GM10266 (cell line): ENCODE results near the gene RAP1A.

Experiments used
- DNase-seq: peaks from one replicate; pipeline ENCODE4 v3.0.0; 2012; ENCODE audit errors: extremely low spot score
- TF ChIP-seq, protein P1 (sequence below): IDR thresholded peaks from 2 replicates; pipeline ENCODE4 v1.5.1; 2012; ENCODE audit warnings: mild to moderate bottlenecking, low read depth; ENCODE audit not compliant: control insufficient read depth, insufficient read depth; ENCODE audit errors: missing control alignments

RAP1A gene

GRCh38 chr1:111654839-111655238, 35.2 kb downstream of the RAP1A start:
- TF ChIP-seq, protein P1, sequence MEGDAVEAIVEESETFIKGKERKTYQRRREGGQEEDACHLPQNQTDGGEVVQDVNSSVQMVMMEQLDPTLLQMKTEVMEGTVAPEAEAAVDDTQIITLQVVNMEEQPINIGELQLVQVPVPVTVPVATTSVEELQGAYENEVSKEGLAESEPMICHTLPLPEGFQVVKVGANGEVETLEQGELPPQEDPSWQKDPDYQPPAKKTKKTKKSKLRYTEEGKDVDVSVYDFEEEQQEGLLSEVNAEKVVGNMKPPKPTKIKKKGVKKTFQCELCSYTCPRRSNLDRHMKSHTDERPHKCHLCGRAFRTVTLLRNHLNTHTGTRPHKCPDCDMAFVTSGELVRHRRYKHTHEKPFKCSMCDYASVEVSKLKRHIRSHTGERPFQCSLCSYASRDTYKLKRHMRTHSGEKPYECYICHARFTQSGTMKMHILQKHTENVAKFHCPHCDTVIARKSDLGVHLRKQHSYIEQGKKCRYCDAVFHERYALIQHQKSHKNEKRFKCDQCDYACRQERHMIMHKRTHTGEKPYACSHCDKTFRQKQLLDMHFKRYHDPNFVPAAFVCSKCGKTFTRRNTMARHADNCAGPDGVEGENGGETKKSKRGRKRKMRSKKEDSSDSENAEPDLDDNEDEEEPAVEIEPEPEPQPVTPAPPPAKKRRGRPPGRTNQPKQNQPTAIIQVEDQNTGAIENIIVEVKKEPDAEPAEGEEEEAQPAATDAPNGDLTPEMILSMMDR: no peak
- DNase-seq: no peak

DNA sequence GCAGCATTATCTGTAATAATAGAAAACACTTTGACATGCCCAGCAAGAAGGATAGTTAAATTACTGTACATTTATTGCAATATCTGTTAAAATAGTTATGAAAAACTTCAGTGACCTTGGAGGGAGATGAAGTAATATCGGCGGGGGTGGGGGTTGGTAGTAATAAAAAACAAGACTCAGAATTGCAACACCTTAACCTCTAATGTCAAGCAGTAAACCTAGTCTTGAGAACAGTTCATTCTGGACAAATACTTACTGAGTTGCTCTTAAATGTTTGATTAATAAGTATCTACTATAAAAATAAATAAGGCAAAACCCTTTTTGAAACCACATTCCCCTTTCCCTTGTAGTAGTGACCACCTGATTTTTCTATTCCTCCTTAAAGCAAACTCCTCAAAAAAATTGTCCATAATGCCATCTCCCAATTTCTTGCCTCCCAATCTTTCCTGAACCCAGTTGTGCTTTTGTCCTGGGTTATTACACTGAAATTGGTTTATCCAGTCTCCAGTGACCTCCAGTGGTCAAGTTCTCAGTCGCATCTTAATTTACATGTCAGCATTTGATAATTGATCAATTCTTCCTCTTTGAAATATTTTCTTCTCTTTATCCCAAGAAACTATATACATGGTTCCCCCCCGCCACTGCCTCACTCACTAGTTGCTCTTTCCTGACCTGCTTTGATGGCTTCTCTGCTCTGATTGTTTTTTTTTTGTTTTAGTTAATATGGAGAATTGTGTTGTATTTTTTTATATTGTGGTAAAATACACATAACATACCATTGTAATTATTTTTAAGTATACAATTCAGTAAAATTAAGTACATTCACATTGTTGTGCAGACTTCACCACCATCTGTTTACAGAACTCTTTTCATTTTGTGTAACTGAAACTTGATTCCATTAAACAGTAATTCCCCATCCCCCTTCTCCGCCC, 36.8 kb downstream of the RAP1A start:
- DNase-seq: no peak
- TF ChIP-seq, protein P1: peak; percentile 50

- TF ChIP-seq, protein P1: no peak
- DNase-seq: no peak
Observed at GRCh38 chr1:111658622-111659021, 39.0 kb downstream of the RAP1A start.

GRCh38 chr1:111660204-111661150, 40.9 kb downstream of the RAP1A start:
- DNase-seq: no peak
- TF ChIP-seq, protein P1: no peak

GRCh38 chr1:111664652-111665051, 45.1 kb downstream of the RAP1A start:
- TF ChIP-seq, protein P1: no peak
- no peak for DNase-seq

- TF ChIP-seq, protein P1: no peak
- no peak for DNase-seq
Observed at GRCh38 chr1:111665497-111665896, 45.9 kb downstream of the RAP1A start.
